Thoracic aorta (tissue), 2 donors: ENCODE data around the gene UVRAG. TPM values are rescaled to one million over a fixed set of nuclear protein-coding genes. Genes with fewer than 3 reads are reported as not detected.
"Not testable (repeated sequence)": the region's sequence is repeated elsewhere in the genome, so short reads cannot be mapped to it uniquely, and the experiment has no call there.

Source experiments
- ATAC-seq: fragments of 150-250 bp; one replicate; pipeline ENCODE4 v1.8.0; 2017; ENCODE audit warnings: low read depth; ENCODE audit not compliant: insufficient number of reproducible peaks, low FRiP score
- DNase-seq: peaks from one replicate; pipeline ENCODE4 v3.0.0-alpha.2; 2020; ENCODE audit warnings: low spot score
- H3K27ac ChIP-seq, 2 donors: fragments of 200-600 bp; sonication (generic); 1 replicate in 1 of 2; 2 replicates in 1 of 2; pipeline ENCODE4 v1.5.1; 2016; ENCODE audit warnings: mild to moderate bottlenecking in 2 of 2, moderate library complexity in 2 of 2
- H3K27me3 ChIP-seq: fragments of 200-600 bp; sonication (generic); replicated peaks from 2 replicates; pipeline ENCODE4 v1.6.0; 2016; ENCODE audit warnings: mild to moderate bottlenecking; ENCODE audit not compliant: insufficient read depth
- H3K36me3 ChIP-seq: fragments of 200-600 bp; sonication (generic); one replicate; pipeline ENCODE4 v1.5.1; 2016
- H3K4me1 ChIP-seq, 2 donors: fragments of 200-600 bp; sonication (generic); 1 replicate in 1 of 2; 2 replicates in 1 of 2; pipeline versions ENCODE4 v1.5.1 to v1.6.0; 2016; ENCODE audit warnings: low read depth in 2 of 2, mild to moderate bottlenecking in 1 of 2; ENCODE audit not compliant: control insufficient read depth in 1 of 2
- H3K4me3 ChIP-seq: fragments of 200-600 bp; sonication (generic); 2 replicates; pipeline ENCODE4 v1.5.1; 2016; ENCODE audit warnings: mild to moderate bottlenecking
- H3K9me3 ChIP-seq: fragments of 200-600 bp; sonication (generic); 2 replicates; pipeline ENCODE4 v1.5.1; 2016
- total RNA-seq, 2 donors: library from RNA; depleted of rRNA; stranded (reverse); fragments of >200 nt; gene quantifications; one replicate each; pipeline versions ENCODE4 v1.1.0 to v1.2.3, GENCODE V29; 2016
- TF ChIP-seq, protein P1 (sequence below): fragments of 200-600 bp; sonication (generic); IDR thresholded peaks from one replicate; pipeline ENCODE4 v1.5.1; 2019; ENCODE audit warnings: antibody characterized with exemption

The UVRAG gene
- total RNA-seq, 2 donors from 2014 or later = 20.4 to 27.7 TPM

DNA sequence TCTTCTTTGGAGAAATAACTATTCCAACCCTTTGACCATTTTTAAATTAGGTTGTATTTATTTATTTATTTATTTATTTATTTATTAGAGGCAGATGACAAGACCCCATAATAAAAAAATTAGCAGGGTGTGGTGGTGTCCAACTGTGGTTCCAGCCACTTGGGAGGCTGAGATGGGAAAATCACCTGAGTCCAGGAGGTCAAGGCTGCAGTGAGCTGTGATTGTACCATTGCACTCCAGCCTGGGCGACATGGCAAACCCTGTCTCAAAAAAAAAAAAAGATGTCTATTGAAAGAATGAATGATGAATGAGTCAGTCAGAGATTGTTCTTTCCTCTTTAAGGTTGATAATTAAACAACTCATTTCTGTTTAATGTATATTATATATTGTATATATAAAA, 261.7 kb downstream of the UVRAG start:
- no peaks in the 10 kb centered on the region for H3K9me3 ChIP-seq
- DNase-seq (no peak), ATAC-seq (no peak)
- peaks cover 22 to 31% of the 10 kb centered on the region in 2 donors for H3K4me1 ChIP-seq
- no peaks in the 10 kb centered on the region for H3K36me3 ChIP-seq
- TF ChIP-seq, protein P1, sequence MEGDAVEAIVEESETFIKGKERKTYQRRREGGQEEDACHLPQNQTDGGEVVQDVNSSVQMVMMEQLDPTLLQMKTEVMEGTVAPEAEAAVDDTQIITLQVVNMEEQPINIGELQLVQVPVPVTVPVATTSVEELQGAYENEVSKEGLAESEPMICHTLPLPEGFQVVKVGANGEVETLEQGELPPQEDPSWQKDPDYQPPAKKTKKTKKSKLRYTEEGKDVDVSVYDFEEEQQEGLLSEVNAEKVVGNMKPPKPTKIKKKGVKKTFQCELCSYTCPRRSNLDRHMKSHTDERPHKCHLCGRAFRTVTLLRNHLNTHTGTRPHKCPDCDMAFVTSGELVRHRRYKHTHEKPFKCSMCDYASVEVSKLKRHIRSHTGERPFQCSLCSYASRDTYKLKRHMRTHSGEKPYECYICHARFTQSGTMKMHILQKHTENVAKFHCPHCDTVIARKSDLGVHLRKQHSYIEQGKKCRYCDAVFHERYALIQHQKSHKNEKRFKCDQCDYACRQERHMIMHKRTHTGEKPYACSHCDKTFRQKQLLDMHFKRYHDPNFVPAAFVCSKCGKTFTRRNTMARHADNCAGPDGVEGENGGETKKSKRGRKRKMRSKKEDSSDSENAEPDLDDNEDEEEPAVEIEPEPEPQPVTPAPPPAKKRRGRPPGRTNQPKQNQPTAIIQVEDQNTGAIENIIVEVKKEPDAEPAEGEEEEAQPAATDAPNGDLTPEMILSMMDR = no peak
- no peak overlapping the region for H3K27ac ChIP-seq
- H3K4me3 ChIP-seq = no peak overlapping the region
- H3K27me3 ChIP-seq = no peaks in the 10 kb centered on the region

DNA sequence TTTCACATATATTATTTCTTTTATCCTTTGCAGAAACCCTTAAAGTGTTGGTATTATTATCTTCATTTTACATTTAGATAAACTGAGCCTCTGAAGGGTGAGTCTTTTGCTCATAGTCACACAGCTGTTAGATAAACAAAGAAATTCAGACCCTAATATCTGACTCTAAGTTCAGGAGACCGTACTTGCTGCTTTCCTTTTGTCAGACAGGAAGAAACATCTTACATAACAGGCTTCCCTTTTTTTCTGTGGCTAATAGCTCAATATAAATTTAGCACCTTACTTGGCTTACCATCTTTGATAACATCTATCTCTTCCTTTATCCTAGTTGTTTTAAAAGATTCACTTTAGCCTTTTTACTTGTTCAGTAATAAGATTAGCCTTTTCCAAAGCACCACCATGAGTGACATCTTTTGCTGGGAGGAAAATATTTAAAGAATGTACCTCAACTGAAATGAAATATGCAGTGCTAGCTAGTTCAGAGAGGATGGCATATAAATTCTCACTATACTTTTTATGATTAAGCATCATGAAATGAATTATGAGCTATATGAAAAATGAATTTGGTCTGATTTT, 262.7 kb downstream of the UVRAG start:
- H3K27ac ChIP-seq = no peak overlapping the region
- H3K4me3 ChIP-seq = no peak overlapping the region
- H3K4me1 ChIP-seq = peaks cover 22 to 27% of the 10 kb centered on the region in 2 donors
- TF ChIP-seq, protein P1 = no peak
- ATAC-seq = no peak
- no peaks in the 10 kb centered on the region for H3K36me3 ChIP-seq
- no peaks in the 10 kb centered on the region for H3K9me3 ChIP-seq
- no peak for DNase-seq
- no peaks in the 10 kb centered on the region for H3K27me3 ChIP-seq

DNA sequence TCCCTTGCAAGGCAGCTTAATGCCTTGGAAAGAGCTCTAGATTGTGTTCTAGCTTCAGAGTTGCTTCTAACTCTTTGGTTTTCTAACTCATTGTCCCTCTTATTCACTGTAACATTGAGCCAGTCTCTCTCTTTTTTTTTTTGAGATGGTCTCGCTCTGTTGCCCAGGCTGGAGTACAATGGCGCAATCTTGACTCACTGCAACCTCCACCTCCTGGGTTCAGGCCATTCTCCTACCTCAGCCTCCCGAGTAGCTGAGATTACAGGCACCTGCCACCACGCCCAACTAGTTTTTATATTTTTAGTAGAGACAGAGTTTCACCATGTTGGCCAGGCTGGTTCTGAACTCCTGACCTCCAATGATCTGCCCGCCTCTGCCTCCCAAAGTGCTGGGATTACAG, 266.1 kb downstream of the UVRAG start:
- H3K4me3 ChIP-seq, H3K27me3 ChIP-seq, ATAC-seq, H3K9me3 ChIP-seq, H3K36me3 ChIP-seq, DNase-seq, H3K27ac ChIP-seq: not testable (repeated sequence)
- H3K4me1 ChIP-seq = peaks cover 10 to 14% of the 10 kb centered on the region in 2 donors

DNA sequence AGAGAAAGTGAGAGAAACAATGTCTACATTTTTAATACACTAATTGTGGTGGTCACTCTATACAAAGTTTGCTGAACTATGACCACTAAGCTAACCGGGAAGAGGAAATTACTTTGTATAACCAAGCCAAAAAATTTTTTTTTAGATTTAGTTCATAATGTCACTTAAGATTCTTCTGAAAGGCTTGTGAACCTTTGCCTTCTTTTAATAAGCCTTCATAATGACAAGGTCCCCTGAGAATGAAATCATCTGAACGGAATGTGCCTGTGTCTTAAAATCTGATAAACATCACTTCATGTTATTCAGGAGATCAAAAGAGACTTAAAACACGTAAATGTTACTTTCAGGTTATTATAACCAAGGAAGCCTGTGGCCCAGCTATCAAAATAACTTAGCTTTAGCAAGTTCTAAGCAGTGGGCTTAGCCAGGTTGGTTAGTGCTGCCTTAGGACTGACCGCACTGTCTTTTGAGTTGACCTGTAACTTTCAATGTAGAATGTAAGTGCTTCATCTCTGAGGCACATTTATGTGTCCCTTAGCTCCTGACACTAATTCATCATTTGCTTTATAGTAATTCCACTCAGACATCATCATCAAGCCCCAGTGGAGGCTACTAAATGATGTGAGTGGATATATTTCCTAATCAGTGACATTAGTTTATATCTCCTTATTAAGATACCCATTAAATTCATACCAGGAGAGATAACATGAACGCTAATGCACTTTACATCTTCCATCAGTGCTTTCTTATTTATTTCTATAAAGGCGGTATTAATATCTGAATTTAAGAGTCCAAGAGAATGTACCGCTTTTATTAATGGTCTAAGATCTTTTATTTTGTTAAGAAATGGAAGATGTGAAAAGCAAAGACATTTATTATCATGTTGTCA, 268.8 kb downstream of the UVRAG start:
- ATAC-seq = no peak
- no peak for DNase-seq
- Histone ChIP-seq H3K9me3 (no peaks in the 10 kb centered on the region), H3K27me3 (no peaks in the 10 kb centered on the region), H3K36me3 (no peaks in the 10 kb centered on the region), H3K4me3 (no peak overlapping the region), H3K27ac (no peak overlapping the region), H3K4me1 (peaks cover 8 to 17% of the 10 kb centered on the region in 2 donors)
- TF ChIP-seq, protein P1 = no peak

DNA sequence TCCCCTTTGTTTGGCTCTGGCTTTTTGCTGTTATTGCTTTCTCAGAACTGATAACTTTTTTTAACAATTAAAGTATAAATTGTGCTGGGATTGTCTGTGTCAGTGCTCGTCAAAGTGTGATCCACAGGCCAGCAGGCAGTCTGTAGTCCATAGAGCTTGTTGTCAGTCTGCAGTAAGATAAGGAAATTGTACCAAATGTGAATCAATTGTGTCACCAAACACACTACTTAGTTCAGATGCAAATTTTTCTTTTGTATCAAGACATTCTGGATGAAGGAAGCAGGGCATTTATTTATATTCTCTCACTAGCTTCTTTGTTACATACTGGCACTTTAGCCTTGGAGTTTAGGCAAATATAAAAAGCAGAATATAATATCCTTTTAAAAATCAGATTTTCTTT, 270.3 kb downstream of the UVRAG start:
- H3K27ac ChIP-seq = no peak overlapping the region
- ATAC-seq = no peak
- TF ChIP-seq, protein P1 = no peak
- H3K4me1 ChIP-seq = peaks cover 8 to 17% of the 10 kb centered on the region in 2 donors
- H3K9me3 ChIP-seq = no peaks in the 10 kb centered on the region
- no peaks in the 10 kb centered on the region for H3K36me3 ChIP-seq
- no peaks in the 10 kb centered on the region for H3K27me3 ChIP-seq
- no peak overlapping the region for H3K4me3 ChIP-seq
- DNase-seq = no peak
